Activated CD4-positive, CD25-positive, alpha-beta regulatory T cell treated with anti-CD3 and anti-CD28 coated beads, Interleukin-2, amount 50 U/mL, for 16 hours (primary cell): ENCODE results near the gene UBE2O.

Experiments used
- DNase-seq: peaks from one replicate; pipeline ENCODE4 v3.0.0-alpha.2; 2020; ENCODE audit warnings: low read depth, low spot score

Gene UBE2O

DNA sequence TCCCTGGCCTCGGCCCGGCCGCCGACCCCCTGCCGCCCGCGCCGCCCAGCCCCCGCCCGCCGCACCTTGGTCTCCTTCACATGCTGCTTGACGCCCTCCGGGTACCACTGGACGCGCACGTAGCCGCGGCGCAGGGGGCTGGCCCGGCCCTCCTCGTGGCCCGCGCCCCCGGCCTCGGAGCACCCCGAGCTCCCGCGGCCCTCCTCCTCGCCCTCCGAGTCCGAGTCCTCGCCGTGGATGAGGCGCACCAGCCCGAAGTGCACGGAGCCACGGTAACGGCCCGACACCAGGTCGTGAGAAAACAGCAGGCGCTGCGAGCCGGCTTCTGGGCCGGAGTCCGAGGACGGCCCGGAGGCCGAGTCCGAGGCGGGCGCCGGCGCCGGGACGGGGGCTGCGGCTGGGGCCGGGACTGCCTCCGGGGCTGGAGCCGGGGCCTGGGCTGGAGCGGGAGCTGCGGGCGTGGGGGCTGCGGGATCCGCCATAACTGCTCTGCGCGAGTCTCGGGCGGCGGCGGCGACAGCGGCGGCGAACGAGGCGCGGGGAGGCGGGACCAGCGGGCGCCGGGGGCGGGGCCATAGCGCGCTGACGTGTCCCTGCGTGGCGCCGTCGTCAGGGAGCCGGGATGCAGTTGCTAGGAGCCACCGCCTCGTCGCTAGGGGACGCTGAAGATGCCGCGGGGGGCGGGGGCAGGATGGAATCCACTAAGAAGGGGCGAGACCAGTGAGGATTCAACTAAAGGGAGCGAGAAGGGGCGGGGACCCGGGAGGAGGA, at the start of gene UBE2O:
Gene UBE2O, minus strand, starts transcription at position 493 of the 771 bp plus-strand sequence. Its CDS starts 11 bp downstream, at position 482.
- peak; percentile 77 for DNase-seq

- no peak for DNase-seq
Observed at GRCh38 chr17:76501827-76502307, 48.9 kb upstream of the UBE2O start.

- peak; percentile 88 for DNase-seq
Observed at GRCh38 chr17:76501018-76501826, 48.3 kb upstream of the UBE2O start, which contains the start of gene RHBDF2. Gene RHBDF2 (minus strand): TSS chr17:76501423. CDS start chr17:76481524, 19,899 bp downstream.

DNA sequence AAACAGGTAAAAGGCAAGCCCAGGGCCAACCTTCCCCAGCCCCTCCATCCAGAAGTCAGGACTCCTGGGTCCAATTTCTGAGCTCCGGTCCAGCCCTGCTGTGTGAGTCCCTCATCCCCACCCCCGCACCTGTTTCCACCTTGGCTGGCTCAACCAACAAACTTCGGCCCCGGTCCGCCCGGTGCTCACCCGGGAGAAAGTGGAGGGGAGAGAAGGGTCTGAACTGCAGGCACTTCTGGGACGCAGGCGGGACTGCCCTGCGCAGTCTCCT, 47.7 kb upstream of the UBE2O start:
- DNase-seq, result no peak

DNA sequence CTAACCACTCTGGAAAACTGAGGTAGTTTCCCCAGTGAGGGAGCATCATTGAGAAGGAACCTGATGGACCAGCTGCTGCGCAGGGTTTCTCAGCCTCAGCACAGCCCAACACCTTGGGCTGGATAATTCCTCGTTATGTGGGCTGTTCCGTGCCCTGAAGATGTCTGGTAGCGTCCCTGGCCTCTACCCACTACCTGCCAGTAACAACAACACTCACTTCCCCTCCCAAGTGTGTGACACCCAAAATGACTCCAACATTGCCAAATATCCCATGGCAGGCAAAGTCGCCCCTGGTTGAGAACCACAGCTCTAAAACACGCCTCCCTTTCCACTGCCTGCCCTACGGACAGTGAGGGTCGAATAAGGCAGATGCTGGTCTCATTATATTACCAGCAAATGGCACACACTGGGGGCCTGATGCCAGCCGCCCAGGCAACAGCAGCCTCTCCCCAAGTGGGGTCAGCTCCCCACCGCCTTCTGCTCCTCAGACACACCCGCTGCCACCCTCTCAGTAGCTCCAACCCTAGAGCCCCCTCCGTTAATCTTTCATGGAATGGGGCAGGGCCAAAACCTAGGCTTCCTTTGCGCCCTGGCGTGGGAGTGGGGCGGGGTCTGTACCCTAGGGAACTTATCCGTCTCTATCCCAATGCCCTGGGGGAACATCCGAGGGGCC, 47.3 kb upstream of the UBE2O start:
- no peak for DNase-seq

GRCh38 chr17:76499267-76499667, 46.3 kb upstream of the UBE2O start:
- no peak for DNase-seq

GRCh38 chr17:76498876-76499251, 45.9 kb upstream of the UBE2O start:
- DNase-seq, result no peak

DNA sequence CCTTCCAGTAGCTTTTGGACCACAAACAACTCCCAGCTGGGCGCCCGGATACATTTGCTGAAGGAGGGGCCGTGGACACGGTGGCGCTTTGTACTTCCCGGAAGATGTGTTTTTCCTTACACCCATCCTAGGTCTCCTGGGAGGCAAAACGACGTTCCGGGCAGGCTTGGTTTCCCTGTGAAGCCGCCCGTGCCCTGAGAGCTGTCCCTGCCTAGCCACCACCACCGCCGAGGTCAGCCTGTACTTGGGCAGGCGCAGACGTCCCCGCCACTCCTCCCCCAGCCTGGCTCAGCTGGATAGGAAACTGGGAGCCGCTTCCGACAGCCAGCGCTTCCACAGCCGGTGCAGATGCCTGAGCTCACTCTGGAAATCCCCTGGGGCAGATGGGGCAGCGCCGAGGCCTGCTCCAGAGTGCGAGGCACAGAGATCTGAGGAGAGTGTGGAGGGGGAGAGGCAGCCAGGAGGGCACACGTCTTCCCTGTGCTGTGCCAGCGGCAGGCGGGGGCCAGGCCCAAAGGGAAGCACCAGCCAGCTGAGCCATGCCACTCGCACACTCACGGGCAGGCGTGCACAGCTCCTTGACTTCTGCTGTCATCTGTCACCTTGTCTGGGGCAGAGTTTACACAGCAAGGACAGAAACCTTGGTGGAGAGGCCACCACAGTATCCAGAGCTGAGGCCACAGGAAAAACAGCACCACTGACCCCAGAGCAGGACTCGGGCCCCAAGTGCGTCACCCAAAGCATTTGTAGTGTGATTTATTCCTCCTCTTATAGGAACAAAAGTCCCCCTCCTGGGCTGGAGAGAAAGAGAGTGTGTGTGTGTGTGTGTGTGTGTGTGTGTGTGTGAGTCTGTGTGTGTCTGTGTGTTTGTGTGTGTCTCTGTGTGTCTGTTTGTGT, 45.3 kb upstream of the UBE2O start:
- no peak for DNase-seq

GRCh38 chr17:76497699-76497978, 44.7 kb upstream of the UBE2O start:
- DNase-seq, result no peak

- DNase-seq, result no peak
Observed at GRCh38 chr17:76496464-76496863, 43.5 kb upstream of the UBE2O start.

DNA sequence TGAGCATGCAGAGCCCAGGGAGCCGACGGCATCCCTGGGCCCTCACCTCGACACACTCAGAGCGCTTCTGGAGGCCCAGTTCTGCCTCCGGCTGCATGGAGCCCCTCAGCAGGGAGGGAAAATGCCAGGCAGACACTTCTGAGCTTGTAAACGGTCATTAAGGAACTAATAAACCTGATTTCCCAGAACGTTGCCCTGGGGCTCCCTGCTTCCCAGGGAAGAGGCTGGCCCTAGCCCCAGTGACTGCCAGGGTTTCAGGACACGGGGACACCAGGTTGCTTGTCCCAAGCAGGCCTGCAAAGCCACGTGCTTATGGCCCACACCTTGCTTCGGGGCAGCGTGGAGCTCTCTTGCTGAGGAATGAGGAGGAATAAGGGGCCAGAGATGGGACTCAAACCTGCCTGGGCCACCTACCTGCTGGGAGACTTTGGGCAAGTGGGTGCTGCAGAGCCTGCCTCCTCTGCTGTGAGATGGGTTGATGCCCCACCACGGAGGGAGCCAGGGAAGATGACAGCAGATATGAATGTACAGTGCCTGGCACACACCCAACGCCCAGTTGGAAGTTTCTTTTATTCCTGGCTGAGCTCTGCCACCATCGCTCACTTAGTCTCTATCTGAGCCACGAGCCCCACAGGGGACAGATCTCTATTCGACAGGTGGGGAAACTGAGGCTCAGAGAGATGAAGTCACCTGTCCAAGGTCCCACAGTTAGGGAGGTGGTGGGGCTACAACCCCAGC, 42.9 kb upstream of the UBE2O start:
- no peak for DNase-seq

GRCh38 chr17:76493505-76494167, 40.7 kb upstream of the UBE2O start:
- no peak for DNase-seq

- DNase-seq, result no peak
Observed at GRCh38 chr17:76492989-76493501, 40.1 kb upstream of the UBE2O start.

- DNase-seq, result no peak
Observed at GRCh38 chr17:76492123-76492988, 39.4 kb upstream of the UBE2O start.

- no peak for DNase-seq
Observed at GRCh38 chr17:76491271-76492122, 38.5 kb upstream of the UBE2O start.

- DNase-seq, result no peak
Observed at GRCh38 chr17:76490112-76490710, 37.3 kb upstream of the UBE2O start.

- DNase-seq, result no peak
Observed at GRCh38 chr17:76487451-76488192, 34.7 kb upstream of the UBE2O start.
